Stimulated activated CD4-positive, alpha-beta T cell treated with anti-CD3 and anti-CD28 coated beads, Interleukin-1b, Interleukin-23, amount 100 ng/mL, for 1 hour (primary cell): Measurements from ENCODE around the gene ANKRD1.
"Not testable (repeated sequence)": the region's sequence is repeated elsewhere in the genome, so short reads cannot be mapped to it uniquely, and the experiment has no call there.

ENCODE experiments used
- DNase-seq, 2 donors: peaks; one replicate each; pipeline ENCODE4 v3.0.0-alpha.2; 2020; ENCODE audit warnings: low read depth in 2 of 2

Gene ANKRD1

DNA sequence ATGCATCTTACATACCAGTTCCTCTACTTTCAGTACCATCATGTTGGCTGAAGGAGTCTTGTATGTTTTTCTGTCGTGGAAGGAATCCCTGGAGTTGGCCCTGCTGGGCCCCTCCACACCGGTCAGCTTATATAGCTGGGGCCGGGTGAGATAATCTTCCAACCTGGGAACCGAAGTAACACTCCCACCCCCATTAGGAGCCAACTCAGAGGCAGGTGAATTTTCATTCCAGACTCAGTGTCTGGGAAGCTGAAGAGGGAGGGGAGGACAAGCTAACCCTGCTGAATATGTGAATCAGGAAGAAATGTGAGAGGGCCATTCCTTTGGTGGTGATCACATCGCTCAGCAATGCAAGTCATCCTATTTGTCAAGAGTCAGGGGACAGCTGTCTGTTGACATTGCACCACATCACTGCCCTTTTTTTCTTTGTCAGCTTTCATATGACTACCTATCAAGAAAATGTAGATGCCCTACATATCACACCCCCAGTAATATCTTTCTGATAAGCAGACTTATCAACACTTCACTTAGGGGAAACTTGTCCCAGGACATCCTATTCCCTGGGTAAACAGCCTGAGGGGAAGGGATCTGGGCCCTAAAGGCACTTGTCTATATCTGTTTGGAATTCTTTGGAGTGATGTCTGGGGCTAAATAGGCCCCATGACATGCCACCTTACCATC lies at the start of gene ANKRD1:
TSS of gene ANKRD1 (minus strand) at position 102 of the 681 bp plus-strand sequence. CDS start at position 42, 60 bp downstream.
- no peak for DNase-seq

DNA sequence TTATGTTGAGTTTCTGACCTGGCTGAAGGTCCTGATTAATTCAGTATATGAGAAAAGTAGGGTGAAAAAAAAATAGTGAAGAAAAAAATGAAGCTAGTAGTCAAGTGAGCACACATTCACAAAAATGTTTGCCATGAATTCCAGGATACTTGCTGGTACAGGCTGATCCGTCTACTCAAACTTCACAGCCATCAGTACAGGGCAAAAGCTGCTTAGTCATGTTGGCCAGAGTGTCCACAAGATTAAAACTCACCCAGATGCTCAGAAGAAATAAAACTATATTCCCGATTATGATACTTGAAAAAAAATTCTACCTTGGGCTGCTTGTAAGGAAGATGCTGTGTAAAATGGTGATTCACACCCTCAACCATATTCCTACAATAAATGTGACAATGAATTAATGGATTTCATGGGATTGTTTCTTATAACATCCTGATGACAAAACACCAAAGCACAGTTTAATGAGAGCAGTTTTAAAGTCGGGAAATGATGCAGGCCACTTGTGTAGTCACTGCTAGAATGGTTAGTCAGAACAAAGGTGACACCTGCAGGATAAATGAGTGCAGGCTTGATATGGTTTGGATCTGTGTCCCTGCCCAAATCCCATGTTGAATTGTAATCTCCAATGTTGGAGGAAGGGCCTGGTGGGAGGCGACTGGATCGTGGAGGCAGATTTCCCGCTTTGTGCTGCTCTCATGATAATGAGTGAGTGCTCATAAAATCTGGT lies 49.2 kb upstream of the ANKRD1 start:
- DNase-seq, result no peak

DNA sequence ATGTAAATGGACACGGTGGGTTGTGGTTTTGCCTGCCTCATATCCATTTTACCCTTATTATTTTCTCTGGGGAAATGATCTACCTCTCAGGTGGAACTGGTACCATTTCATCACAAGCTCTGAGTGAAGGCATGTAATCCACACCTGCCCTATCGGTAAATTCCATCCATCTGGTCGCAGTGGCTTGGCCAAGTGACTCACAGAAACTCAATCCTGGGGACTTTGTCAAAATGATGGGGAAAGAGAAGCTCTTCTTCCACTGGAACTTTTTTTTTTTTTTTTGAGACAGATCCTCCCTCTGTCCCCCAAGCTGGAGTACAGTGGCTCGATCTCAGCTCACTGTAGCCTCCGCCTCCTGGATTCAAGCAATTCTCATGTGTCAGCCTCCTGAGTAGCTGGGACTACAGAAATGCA lies 48.2 kb upstream of the ANKRD1 start:
- DNase-seq, result no peak

DNA sequence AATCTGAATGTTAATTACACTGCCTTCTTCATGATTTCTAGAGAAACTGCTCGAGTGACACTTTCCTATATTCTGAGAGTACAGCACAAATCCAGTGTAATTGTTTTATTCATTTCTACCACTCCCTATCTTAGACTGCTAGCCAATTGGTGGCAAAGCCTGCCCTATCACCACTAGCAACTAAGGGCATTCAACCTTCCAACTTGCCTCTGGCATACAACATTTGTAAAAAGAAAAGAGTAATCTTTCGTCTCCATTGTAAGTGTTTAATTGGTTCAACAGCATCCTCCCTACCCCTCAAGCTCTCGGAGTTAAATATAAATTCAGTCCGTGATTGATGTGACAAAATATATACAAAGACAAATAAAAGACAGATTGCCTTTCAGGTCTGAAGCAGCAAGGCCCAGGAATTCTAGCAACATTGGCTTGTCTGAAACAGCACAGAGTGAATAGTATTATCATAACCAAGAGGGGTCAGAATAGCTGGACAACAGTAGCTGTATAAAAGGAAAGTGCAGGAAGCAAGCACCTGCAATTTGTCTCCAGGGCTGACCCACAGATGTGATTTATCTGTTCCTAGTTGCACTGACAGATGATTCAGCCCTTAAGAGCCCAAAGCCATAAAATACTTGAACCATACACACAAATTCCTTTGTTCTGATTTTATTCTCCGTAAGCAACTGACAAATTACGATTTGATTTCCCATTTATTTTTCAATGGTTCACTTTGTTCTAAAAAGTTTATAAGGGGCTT lies 47.6 kb upstream of the ANKRD1 start:
- no peak for DNase-seq

DNA sequence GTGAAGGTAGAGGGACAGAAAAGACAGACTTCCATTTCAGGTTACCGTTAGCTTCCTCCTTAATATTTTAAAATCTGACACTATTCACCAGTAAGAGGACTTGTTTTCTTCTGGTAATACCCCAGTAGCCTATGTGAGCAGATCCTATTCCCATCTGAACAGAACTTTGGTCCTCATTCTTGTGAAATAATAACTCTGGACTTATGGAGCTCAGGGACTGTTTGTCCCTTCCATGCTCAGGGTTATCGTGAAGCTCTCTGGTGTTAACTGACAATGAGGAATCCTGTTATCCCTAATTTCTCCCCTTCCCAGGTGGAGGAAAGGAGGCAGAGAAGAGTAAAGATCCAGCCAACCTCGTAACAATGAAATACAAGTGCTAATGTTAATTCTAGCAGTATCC lies 47.0 kb upstream of the ANKRD1 start:
- DNase-seq, result no peak

DNA sequence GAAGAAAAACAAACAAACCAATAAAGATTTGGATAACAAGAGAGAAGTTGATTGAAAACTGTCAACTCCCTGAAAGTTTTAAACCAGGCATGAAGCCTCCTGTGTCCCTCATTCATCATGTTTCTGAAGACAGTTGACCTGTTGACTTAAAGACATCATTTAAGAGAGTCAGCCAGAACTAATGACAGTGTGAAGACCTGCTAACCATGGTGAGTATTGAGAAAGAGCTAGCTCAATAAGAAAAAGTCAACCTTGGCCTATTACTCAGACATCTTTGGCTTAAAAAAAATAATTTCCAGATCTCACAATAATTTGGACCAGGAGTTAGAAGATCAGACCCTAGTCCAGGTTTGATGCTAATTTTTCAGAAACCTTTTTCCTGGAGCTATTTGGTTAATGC lies 45.3 kb upstream of the ANKRD1 start:
- DNase-seq, result no peak

DNA sequence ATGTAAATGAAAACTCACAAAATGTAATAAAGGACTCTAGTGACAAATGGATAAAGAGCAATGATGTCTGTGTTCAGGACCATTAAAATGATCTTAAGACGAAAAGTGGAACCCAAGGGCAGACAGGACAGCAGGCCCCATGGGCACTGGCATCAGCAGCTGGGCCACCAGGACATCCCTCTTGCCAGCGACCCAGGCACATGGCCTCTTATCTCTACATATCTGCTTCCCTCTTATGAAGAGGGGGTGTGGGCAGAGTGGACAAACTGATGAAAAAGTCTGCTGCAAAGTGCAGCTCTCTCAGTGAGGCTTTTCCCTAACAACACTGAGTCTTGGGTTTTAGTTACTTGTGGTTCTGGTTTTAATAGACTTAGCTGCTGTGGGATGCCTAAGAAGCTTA lies 44.8 kb upstream of the ANKRD1 start:
- DNase-seq, result no peak

DNA sequence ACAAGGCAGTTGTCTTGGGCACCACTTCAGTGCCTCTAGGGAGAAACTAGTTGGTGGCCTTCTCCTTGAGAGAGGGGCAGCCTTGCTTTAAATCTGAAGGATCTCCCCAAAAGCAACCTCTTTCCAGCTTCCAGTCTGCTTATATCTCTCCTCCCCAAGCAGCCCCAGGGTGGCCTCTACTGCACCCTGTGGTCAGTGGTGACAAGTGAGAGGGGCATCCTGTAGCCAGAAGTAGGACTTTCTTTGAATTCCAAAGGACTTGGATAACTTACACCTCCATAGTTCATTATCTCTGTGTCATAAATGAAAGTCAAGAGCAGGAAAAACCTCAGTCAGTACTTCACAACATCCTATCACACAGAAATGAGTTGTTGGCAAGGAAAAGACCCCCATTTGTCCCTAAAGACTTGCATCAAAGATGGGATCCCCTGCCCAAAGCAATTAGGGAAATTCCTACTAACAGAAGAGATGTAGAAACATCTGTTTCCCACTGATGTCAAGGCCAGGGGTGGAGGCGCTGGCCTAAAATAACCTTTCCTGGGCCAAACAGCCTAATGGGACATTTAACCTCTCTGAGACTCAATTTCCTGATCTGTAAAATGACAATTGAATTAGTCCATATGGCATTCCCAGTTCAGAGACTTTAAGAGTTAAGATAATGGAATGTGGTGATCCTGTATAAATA lies 44.0 kb upstream of the ANKRD1 start:
- DNase-seq, result no peak

DNA sequence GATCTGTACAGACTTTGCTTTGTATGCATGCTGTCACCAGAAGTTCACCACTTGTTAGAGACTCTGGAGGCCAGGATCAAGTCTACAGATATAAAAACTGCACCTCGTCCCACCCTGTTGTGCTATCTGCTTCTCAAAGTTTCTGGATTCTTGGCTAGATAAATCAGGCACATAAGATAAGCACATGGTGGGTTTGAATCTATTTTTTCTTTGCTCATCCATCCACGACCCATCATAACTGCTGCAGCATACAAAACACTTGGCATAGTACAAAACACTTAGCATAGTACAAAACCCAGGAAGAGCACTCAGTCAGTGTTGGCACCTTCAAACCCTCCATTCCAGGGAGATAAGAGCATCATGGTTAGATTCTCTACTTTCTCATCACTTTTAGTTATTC lies 42.4 kb upstream of the ANKRD1 start:
- DNase-seq, result no peak

DNA sequence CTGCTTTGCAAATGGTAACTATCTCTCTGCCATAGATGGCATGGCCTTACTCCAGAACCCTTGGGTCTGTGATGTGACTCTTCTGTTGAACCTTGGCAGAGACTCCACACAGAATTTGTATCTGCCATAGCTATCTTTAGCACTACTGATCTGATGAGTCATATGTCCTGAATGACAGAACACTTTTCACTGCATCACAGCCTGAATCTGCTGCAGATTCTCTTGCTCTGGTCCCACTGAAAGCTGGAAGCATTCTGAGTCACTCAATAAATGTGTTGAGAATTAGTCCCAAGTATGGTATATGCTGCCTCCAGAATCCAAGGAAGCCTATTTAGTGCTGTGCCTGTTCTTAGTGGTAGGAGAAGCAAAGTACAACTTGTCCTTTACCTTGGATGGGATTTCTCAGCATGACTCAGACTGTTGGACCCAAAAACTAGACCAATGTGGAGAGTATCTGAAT lies 39.5 kb upstream of the ANKRD1 start:
- no peak for DNase-seq

DNA sequence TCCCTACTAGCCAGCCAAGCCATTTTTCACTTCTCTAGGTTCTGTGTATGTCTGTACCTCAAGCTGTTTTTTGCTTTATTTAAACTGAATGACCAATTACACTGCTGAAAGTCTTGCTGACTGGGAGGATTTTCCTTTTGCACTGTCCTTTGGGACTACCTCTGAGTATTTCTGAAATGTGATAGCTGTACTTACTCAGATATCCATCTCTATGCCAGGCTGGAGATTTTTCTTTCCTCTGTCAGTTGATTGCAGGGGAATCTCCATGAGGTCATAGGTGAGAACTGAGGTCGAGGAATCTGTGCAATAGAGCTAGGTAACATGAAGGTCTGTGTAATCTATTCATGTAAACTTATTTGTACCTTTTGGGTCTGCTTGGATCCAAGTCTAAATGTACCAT lies 38.9 kb upstream of the ANKRD1 start:
- DNase-seq, result no peak

DNA sequence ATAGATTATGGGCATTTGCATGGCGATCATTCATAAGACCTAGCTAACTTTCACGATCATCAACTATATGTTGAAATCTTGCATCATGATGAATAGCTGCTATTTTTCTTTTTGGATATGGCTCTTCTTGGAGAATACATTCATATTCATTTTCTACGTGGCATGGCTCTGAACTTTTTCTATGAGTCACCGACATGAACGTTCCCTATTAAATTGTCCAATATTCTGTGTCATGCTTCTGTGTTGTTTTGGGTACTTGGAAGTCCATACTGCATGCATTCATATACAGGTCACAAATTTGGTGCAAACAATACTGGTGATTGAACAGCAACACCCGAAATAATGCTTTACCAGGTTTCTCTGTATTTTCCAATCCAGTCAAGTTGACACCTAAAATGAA lies 37.9 kb upstream of the ANKRD1 start:
- DNase-seq, result no peak

DNA sequence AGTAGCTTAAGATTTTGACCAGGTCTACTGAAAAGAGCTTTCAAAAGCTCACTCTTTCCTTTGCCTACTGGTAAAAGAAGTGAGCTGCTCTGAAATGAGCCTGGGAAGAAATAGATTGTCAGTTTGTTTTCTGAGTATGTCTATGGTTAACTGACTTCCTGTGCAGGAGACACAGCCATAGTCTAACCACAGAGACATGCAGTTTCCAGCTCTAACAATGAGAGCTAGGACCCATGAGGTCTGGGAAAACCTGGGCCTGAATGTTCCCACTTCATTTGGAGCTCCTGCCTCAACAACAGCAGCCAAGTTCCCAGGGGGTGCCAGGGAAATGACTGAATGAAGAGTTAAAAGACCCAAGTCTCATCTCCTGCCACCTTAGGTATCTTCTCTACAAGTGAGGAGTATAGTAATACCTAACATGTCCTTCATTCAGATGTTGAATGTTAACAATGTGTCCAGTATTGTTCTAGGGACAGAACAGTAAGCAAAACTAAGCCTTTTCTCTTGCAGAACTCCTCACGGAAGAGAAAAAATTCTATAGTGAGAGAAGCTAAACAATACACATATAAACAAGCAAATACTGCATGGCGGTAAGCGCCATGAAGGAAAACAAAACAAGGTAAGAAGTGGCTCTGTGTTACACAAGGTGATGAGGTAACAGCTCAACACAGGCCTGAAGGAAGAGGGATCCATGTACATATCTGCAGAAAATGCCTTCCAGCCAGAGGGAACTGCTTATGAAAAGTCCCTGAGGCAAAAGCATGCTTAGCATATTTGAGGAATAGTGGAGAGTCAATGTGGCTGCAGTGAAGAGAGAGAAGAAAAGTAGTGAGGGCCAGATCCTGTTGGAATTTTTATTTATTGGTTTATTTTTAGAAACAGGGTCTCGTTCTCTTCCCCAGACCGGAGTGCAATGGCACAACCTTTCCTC lies 26.4 kb upstream of the ANKRD1 start:
- DNase-seq, result no peak

DNA sequence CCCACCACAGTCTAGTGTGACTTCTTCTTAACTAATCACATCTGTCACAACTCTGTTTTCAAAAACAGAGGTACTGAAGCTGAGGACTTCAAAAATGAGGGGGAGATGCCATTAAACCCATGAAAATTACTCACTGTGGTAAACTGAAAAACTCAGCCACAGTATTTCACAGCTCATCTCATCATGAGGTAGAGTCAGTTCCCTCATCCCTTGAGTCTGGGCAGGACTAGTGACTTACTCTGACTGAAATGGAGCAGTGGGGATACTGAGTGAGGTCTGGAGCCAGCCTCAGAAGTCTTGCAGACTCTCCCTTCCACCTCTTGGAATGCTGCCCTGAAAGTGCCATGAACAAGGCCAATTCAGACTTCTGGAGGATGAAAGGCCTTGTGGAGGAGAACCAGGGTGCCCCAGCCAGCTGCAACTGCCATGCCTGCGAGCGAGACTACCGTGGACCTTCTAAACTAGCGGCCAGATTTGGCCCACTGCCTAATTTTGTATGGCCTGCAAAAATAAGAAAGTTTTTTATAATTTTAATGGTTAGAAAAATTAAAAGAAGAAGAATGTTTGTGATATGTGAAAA lies 24.7 kb upstream of the ANKRD1 start:
- no peak for DNase-seq

DNA sequence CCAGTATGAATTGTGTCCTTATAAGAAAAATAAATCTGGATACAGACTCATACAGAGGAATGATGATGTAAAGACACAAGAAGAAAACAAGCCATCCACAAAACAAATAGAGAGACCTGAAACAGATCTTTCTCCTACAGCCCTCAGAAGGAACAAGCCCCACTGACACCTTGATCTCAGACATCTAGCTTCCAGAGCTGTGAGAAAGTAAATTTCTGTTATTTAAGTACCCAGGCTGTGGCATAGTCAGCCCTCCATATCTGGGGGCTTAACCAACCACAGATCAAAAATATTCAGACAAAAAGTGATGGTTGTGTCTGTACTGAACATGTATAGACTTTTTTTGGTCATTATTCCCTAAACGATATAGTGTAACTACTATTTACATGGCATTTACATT lies 23.9 kb upstream of the ANKRD1 start:
- DNase-seq, result no peak

DNA sequence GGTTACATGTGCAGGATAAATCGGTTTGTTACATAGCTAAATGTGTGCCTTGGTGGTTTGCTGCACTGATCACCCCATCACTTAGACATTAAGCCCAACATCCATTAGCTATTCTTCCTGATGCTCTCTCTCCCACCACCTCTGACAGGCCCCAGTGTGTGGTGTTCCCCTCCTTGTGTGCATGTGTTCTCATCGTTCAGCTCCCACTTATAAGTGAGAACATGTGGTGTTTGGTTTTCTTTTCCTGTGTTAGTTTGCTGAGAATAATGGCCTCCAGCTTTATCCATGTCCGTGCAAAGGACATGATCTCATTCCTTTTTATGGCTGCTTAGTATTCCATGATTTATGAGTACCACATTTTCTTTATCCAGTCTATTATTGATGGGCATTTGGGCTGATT lies 22.1 kb upstream of the ANKRD1 start:
- not testable (repeated sequence) for DNase-seq

DNA sequence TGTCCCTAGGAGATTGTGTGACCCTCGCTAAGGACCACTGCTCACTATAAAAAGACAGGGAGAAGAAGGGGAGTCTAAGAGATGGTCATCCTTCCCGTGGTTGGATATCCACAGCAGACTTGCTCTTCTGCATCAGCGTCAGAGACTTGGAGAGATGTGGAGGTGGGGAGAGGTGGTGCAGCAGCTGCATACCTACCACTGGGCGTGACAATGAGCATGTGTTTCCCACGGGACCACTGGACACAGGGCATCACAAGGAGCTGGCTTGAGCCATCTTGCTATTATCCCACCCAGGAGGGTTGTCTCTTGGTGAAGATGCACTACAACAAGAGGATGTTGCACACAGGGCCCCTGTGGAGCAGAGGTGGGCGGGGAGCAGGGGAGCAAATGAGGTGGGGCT lies 18.8 kb upstream of the ANKRD1 start:
- no peak for DNase-seq

DNA sequence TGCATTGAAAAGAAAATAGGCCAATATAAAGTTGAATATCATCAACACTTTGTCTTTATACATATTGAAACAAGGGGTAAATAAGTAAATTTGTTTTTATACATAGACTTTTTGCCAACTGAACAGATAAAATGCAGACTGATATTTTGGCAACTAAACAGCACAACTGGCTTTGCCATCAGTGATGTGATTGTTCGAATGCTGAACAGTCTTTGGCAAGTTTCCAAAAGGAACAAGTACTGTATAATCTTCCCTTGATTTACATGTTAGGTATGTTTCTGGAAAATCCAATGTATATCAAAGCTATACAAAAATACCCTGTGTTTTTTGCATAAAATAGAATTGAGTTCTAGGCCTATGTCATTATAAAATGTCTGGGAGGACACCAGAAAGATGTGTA lies 18.2 kb upstream of the ANKRD1 start:
- DNase-seq, result no peak

DNA sequence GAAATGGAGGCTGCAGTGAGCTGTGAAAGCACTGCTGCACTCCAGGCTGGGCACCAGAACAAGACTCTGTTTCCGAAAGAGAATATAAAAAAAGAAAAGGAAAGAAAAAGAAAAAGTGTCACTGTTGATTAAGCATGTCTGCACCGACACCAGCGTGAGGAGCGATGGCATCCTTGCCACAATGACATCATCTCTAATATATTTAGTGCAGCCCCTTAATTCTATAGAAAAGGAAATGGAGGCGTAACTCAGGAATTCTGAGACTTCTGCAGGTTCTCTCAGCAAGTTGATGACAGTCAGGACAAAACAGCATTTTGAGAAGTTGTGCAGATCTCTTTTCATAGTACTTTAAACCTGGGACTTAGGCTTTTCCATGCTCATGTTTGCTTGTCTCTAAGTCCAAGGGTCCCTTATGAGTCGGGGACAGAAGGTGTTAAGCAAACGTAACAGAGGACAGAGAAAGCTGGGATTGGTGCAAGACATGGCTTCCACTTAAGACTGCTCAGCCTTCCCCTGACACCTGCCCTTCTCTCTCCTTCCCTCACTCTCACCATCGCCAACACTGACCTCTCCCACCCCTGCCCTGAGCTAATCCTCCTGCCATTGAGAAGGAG lies 16.9 kb upstream of the ANKRD1 start:
- DNase-seq, result no peak

DNA sequence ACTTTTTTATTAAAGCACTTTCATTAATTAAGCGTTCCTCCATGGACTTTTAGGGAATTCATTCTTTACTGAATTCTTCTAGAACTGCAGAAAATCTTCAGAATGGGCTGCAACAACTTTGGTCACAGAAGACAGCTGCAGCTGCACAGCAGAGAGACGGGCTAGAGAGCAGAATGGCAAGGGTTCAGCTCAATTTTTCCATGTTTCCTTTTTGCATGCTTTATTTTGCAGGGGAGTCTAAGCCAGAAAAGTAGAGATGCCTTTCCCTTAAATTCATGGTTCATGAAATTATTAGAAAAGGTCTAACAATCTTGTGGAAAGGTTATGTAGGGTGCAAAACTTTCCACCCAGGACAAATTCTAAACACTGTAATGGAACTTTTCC lies 15.4 kb upstream of the ANKRD1 start:
- no peak for DNase-seq
